Activated CD8-positive, alpha-beta memory T cell treated with anti-CD3 and anti-CD28 coated beads for 36 hours (primary cell): Measurements from ENCODE around the gene QPCT. TPM values are rescaled to one million over a fixed set of nuclear protein-coding genes. Genes with fewer than 3 reads are reported as not detected.

Experiments
- CTCF ChIA-PET: fragments of 350-600 bp; sonication (Branson Sonifier 250); formaldehyde crosslinking; loops from one replicate; lab custom pipeline; 2021; ENCODE audit warnings: antibody characterized with exemption; lab: Charles Lee
- POLR2A ChIA-PET: fragments of 350-600 bp; sonication (Branson Sonifier 250); formaldehyde crosslinking; loops from one replicate; lab custom pipeline; 2021; ENCODE audit warnings: antibody characterized with exemption; lab: Charles Lee
- total RNA-seq, 2 experiments: library from RNA; stranded (reverse); gene quantifications; one replicate each; pipeline ENCODE4 v1.2.3, GENCODE V29; 2021

The QPCT gene
- total RNA-seq, 2 experiments from 2014 or later: 5.5 to 6.6 TPM

GRCh38 chr2:37350034-37350433 is 5.6 kb downstream of the QPCT start:
- POLR2A ChIA-PET: no interaction called here

GRCh38 chr2:37354531-37354930 is 10.1 kb downstream of the QPCT start:
- ChIA-PET POLR2A (no interaction called here), CTCF (no interaction called here)

More at GRCh38 chr2:37350034-37350433, 5.6 kb downstream of the QPCT start:
- CTCF ChIA-PET: interaction anchor here (1.2 kb wide), 1 partner anchor 24 kb away, joined by 3 read pairs; no protein-coding TSS in a partner anchor

DNA sequence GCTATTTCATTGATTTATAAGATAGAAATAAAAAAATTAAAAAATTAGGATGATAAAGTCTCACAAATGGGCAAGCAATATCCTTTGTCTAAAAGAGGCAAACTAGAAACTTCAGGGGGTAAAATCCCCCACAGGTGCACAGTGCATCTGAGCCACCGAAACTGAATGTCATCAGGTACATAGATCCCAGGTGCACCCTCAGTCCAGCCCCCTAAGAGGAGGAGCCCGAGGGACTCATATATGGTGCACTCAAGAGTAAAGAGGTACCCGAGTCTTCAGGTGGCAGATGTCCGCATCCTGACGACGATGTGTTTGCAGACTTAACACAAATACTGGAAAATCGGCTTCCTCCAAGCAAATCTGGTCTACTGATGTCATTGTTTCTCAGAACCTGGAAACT is 11.3 kb downstream of the QPCT start:
- ChIA-PET POLR2A (no interaction called here), CTCF (no interaction called here)

- ChIA-PET POLR2A (no interaction called here), CTCF (no interaction called here)
Observed at GRCh38 chr2:37356299-37356698, 11.9 kb downstream of the QPCT start.

DNA sequence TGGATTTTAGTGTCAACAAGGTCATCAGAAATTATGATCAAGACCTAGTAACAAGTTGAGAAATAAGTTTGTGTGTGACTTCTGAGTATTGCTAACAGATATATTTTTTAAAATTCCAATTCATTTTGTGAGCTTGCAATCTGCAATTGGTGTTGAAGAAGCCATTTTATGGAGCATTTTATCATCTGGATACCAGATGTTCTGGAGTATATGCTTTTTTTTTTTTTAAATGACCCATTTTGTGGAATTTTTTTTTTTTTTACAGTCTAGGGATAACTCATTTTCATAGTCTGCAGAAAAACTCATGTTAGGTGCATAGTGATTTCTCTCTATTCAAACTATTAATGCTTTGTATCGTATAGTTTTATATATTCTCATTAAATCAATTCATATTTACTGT is 12.6 kb downstream of the QPCT start:
- CTCF ChIA-PET: no interaction called here

DNA sequence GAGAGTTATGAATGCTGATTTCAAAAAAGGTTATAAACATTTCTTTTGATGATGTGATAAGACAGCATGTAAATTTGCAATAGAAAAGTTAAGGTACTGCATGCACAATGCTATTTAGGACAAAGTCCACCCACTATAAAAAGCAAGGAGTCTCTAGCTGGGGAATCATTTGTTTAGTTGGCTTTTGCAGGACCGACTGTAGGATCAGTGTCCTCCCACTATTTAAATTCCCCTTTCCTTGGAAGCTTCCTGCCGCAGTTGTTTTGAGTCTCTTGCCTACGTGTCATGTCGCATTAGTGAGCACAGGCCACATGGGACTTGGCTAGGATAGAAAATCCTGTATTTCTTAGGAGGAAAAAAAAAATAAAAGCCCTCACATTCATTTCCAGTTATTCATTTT is 13.1 kb downstream of the QPCT start:
- POLR2A ChIA-PET: no interaction called here
- CTCF ChIA-PET: no interaction called here

More for the DNA sequence above, 12.6 kb downstream of the QPCT start:
- POLR2A ChIA-PET: no interaction called here

GRCh38 chr2:37358466-37358865 is 14.0 kb downstream of the QPCT start:
- ChIA-PET CTCF (no interaction called here), POLR2A (no interaction called here)

DNA sequence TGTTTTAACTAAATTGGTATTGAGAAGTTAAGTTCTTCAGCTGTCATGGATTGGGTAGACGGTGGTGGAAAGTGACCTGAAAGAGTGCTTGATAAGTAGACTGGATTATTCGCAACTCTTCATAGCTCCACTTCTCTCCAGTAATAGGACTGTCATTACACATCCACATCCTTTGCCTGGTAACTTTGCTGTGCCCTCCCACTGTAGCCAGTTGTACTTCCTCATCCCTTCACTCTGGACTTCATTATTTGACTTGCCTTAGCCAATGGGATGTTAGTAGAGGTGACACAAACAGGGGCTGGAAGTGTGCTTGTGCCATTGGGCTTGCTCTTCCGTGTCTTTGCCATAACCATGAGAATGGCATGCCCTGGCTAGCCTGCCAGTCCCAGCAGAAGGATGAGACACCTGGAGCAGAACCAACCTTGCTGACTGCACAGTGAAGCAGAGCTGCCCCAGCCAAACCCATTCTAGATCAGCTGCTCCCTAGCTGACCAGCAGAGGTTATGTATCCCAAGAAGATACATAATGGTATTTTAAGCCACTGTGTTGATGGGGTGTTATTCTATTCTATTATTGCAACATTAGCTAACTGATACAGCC is 16.9 kb downstream of the QPCT start:
- ChIA-PET POLR2A (no interaction called here), CTCF (no interaction called here)

DNA sequence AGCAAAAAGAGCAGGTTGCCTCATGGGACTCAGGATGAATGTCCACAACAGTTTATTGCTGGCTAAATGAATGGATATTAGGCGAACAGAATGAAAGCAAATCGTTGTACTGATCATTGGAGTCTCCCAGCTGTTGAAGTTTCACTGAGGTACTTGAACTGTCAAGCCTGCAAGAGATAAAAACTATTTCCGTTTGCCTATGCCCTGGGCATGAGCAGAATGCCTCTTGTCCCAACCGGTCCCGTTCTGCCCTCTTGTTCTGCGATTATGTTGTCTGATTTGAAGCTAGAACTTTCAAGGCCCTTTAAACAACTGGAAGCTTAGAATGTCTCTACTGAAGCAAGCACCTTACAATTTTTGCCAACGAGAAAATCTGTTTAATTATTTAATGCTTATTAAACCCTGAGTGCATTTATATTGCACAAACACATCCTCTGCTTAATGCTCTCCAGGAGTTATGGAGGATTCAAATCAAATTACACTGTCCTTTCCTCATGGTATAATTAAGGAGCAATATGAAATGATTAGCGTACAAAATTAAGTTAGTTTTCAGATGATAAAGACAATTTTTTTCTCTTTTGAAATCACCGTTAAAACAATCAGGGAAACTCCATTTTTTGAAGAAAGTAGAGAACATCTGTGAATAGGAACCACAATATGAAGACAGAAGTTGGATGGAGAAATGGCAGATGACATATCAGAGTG is 17.7 kb downstream of the QPCT start:
- ChIA-PET CTCF (no interaction called here), POLR2A (no interaction called here)

DNA sequence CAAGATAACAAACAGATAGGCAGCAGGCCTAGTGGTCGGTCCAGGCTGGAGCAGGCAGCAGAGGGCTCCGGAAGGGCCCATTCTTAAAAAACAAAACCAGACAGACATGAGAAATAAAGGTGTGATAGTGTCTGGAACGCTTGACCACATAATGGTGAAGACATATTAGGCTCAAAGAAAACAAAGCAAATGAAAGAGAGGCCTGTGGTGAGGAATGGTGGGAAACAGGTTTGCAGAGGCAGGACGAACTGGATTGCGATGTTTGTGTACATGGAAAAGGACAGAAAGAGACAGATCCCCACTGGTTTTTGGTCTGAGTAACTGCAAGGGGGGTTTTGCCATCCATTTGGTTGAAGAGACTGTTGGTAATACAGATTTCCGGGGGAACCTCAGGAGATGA is 19.9 kb downstream of the QPCT start:
- ChIA-PET CTCF (no interaction called here), POLR2A (no interaction called here)

- POLR2A ChIA-PET: interaction anchor here (3.2 kb wide), 1 partner anchor 11 kb away, joined by 15 read pairs; no protein-coding TSS in a partner anchor
- CTCF ChIA-PET: no interaction called here
Observed at GRCh38 chr2:37365669-37366068, 21.2 kb downstream of the QPCT start.

GRCh38 chr2:37366773-37367172 is 22.3 kb downstream of the QPCT start:
- ChIA-PET CTCF (interaction anchor here (1.0 to 1.1 kb wide), 2 partner anchors 9 to 10 kb away, joined by 3 to 6 read pairs; no protein-coding TSS in a partner anchor), POLR2A (interaction anchor here (3.2 kb wide), 1 partner anchor 10 kb away, joined by 15 read pairs; no protein-coding TSS in a partner anchor)

GRCh38 chr2:37367310-37367709 is 22.9 kb downstream of the QPCT start:
- CTCF ChIA-PET: interaction anchor here (1.0 to 1.1 kb wide), 2 partner anchors 9 to 10 kb away, joined by 3 to 6 read pairs; no protein-coding TSS in a partner anchor

DNA sequence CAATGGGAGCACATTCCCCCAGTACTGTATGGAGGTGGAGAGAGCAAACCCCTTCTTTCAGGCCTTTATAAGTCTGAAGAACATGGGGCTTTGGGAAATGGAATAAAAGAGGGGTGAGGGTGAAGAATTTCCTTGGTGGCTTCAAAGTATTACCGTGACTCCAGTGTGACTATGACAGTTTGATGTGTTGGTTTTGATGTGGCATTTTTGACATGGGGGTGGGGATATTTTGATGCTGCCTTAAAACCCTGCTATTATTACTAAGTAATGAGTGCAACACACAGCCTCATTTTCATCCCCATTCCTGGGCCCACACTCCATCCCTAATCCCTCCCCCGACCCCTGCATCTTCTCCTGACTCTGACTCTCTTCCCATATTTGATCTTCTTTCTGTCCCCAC is 23.6 kb downstream of the QPCT start:
- ChIA-PET POLR2A (interaction anchor here (3.2 kb wide), 1 partner anchor 9 kb away, joined by 15 read pairs; no protein-coding TSS in a partner anchor), CTCF (no interaction called here)

More at GRCh38 chr2:37367310-37367709, 22.9 kb downstream of the QPCT start:
- POLR2A ChIA-PET: interaction anchor here (3.2 kb wide), 1 partner anchor 10 kb away, joined by 15 read pairs; no protein-coding TSS in a partner anchor

- ChIA-PET CTCF (interaction anchor here (0.6 kb wide), 2 partner anchors 44 to 630 kb away, joined by 3 to 4 read pairs; no protein-coding TSS in a partner anchor), POLR2A (no interaction called here)
Observed at GRCh38 chr2:37370666-37371065, 26.2 kb downstream of the QPCT start.

DNA sequence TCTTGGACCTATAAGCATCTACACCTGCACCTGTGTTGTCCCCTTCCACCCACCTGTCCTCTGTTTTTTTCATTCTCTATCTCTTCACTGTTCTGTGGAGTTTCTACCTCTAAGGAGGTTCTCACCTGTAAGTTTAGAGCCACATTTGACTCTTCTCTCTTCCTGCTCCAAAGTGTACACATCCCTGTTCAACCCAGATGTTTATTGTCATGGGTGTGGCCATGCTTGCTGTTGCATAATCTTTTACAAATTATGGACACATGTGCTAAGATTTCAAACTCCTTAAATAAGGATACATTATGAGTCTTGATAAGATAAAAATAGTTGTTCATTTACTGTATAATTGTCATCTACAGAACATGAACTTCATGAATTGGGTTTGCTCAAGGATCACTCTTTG is 27.6 kb downstream of the QPCT start:
- CTCF ChIA-PET: no interaction called here
- POLR2A ChIA-PET: interaction anchor here (0.7 kb wide), 1 partner anchor 19 kb away, joined by 3 read pairs; no protein-coding TSS in a partner anchor

- CTCF ChIA-PET: interaction anchor here (1.2 to 1.8 kb wide), 3 partner anchors 9 to 15 kb away, joined by 3 to 6 read pairs (median 4); no protein-coding TSS in a partner anchor
- POLR2A ChIA-PET: interaction anchor here (3.1 kb wide), 1 partner anchor 9 kb away, joined by 15 read pairs; no protein-coding TSS in a partner anchor
Observed at GRCh38 chr2:37375741-37376288, 31.4 kb downstream of the QPCT start.

DNA sequence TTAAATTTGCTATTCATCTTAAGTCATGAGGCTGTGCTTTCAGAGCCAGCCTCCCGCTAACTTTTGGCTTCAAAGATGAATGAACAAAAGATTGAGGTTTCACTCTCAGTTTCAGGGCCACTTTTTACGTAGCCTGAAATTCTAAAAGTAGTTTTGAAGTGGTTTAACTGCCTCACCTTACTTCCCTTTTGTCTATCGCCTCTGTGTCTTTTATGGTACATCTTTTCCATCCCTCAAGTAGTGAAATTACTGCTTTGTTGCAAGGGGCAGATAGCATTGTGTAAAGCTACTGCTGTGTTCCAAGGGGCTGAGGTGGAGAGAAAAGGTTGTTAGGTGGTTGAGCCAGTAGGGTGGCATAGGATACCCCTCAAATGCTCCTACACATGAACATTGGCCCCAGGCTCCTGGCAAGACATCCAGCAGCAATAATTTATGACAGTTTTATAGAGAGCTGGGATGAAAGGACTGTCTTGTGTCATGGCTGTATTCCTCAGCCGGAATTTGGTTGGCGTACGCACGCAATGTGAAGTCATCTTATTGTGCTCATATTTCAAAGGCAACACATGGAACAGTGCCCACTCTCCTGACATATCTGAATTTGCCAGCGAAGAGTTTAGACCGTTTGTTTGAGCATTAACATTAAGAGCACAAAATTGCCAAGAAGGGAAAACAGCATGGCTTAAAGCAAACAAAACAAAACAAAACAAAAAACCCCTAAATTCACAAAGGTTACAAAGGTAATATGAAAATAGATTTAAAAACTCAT is 32.2 kb downstream of the QPCT start:
- ChIA-PET CTCF (interaction anchor here (1.0 to 1.8 kb wide), 5 partner anchors 9 to 19 kb away, joined by 3 to 6 read pairs (median 4); no protein-coding TSS in a partner anchor), POLR2A (interaction anchor here (1.2 to 3.1 kb wide), 2 partner anchors 10 to 495 kb away, joined by 3 to 15 read pairs; no protein-coding TSS in a partner anchor)

GRCh38 chr2:37377187-37377532 is 32.7 kb downstream of the QPCT start:
- ChIA-PET POLR2A (interaction anchor here (0.6 to 3.1 kb wide), 3 partner anchors 10 to 495 kb away, joined by 3 to 15 read pairs (median 6); no protein-coding TSS in a partner anchor), CTCF (interaction anchor here (0.9 to 1.8 kb wide), 4 partner anchors 9 to 19 kb away, joined by 4 to 6 read pairs (median 6); no protein-coding TSS in a partner anchor)
